A549 treated with DMSO at 1 μM for 4 hours (cell line): ENCODE data around the gene ENC1. TPM values are rescaled to one million over a fixed set of nuclear protein-coding genes. Genes with fewer than 3 reads are reported as not detected.

Experiments used
- total RNA-seq: library from RNA; stranded (reverse); fragments of 200-300 nt; extraction: Qiagen RNA extraction; gene quantifications from 5 replicates; pipeline ENCODE4 v1.2.3, GENCODE V29; 2022; ENCODE audit warnings: low read depth

The ENC1 gene, protein sequence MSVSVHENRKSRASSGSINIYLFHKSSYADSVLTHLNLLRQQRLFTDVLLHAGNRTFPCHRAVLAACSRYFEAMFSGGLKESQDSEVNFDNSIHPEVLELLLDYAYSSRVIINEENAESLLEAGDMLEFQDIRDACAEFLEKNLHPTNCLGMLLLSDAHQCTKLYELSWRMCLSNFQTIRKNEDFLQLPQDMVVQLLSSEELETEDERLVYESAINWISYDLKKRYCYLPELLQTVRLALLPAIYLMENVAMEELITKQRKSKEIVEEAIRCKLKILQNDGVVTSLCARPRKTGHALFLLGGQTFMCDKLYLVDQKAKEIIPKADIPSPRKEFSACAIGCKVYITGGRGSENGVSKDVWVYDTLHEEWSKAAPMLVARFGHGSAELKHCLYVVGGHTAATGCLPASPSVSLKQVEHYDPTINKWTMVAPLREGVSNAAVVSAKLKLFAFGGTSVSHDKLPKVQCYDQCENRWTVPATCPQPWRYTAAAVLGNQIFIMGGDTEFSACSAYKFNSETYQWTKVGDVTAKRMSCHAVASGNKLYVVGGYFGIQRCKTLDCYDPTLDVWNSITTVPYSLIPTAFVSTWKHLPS
- 13.8 to 17.1 TPM (median 14.9 TPM) in 5 replicates for total RNA-seq

DNA sequence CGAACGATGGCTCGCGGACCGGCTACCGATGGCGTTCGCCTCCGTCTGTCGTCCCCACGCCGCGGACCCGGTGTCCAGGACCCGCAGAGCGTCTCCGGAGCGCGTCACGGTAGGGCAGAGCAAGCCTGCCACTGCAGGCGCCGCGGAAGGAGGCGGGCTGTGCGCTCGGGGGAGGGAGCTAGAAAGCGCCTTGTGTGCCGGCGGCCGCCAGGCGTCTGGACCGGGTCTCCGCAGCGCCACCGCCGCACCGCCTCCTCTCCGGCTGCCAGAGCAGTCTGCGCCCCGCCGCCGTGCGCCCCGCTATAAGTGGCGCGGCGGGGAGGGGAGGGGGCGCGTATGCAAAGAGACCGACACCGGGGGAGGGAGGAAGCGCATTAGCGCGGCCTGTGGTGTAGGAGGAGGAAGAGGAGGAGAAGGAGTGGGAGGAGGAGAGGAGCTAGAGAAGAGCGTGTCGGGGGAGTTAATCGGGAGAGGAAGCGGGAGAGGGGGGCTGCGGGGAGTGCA is at the start of gene ENC1:
ENC1 (minus strand) TSS at position 279 of the 504 bp plus-strand sequence. CDS start 4,243 bp downstream, outside the sequence.

DNA sequence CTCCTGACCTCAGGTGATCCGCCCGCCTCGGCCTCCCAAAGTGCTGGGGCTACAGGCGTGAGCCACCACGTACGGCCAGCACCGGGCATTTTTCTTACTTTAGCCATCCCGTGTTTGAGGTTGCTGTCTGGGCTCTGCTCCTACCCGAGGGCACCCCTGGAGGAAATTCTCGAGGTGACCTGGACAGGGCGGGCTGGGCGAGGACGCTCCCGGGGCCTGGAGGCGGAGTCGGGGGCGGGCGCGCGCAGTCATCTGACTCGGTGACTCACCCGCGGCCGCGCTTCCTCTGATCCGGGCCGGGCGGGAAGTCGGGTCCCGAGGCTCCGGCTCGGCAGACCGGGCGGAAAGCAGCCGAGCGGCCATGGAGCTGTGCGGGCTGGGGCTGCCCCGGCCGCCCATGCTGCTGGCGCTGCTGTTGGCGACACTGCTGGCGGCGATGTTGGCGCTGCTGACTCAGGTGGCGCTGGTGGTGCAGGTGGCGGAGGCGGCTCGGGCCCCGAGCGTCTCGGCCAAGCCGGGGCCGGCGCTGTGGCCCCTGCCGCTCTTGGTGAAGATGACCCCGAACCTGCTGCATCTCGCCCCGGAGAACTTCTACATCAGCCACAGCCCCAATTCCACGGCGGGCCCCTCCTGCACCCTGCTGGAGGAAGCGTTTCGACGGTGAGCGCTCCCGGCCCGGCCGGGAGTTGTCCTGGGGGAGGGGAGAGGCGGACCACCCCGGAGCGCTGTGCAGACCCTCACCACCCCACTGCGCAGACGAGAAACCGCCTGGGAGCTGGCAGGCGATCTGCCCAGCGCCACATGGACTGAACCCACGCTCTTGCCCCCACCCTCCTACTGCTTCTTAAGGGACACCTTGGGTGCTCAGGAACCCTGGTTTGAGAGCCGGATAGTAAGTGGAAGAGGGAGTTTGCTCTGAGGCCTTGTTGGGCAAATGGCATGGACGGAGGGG is 44.6 kb upstream of the ENC1 start, which contains the start of gene HEXB:
HEXB (plus strand) TSS at position 334 of the 952 bp plus-strand sequence; CDS start at position 362, 28 bp downstream.

Other genes with a start within 250 kb of the ENC1 start
- 118 to 129 TPM (median 120 TPM) in 5 replicates for gene HEXB, start 44.5 kb upstream of the ENC1 start, total RNA-seq
- gene GFM2, start 126.4 kb upstream of the ENC1 start, total RNA-seq: 25.8 to 30.3 TPM (median 26.9 TPM) in 5 replicates
- 127 to 136 TPM (median 130 TPM) in 5 replicates for gene NSA2, start 126.5 kb upstream of the ENC1 start, total RNA-seq
- gene FAM169A, start 225.7 kb upstream of the ENC1 start, total RNA-seq: 4.8 to 9.2 TPM (median 7.2 TPM) in 5 replicates